NB4 (cell line): Measurements from ENCODE around the gene WDTC1.
"Not testable (repeated sequence)": the region's sequence is repeated elsewhere in the genome, so short reads cannot be mapped to it uniquely, and the experiment has no call there.

Experiments used
- POLR2A ChIP-seq: IDR thresholded peaks from 2 replicates; pipeline ENCODE4 v1.6.1; 2011; ENCODE audit warnings: mild to moderate bottlenecking; ENCODE audit not compliant: insufficient read length; ENCODE audit errors: extremely low read depth
- TF ChIP-seq, protein P1 (sequence below): IDR thresholded peaks from one replicate; pipeline ENCODE4 v1.5.1; 2012; ENCODE audit warnings: low read depth, low read length
- TF ChIP-seq, protein P2 (sequence below): IDR thresholded peaks from 2 replicates; pipeline ENCODE4 v1.6.1; 2011; ENCODE audit warnings: low read depth, low read length

DNA sequence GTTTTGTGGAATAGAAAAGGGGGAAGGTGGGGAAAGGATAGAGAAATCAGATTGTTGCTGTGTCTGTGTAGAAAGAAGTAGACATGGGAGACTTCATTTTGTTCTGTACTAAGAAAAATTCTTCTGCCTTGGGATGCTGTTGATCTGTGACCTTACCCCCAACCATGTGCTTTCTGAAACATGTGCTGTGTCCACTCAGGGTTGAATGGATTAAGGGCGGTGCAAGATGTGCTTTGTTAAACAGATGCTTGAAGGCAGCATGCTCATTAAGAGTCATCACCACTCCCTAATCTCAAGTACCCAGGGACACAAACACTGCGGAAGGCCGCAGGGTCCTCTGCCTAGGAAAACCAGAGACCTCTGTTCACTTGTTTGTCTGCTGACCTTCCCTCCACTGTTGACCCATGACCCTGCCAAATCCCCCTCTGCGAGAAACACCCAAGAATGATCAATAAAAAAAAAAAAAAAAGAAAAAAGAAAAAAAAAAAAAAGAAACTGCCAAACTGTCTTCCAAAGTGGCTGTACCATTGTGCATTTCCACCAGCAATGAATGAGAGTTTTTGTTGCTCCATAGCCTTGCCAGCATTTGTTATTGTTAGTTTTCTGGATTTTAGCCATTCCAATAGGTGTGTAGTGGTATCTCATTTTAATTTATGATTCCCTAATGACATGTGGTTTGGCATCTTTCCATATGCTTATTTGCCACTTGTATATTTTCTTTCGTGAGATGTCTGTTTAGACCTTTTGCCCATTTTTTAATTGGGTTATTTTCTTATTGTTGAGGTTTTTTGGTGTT, 13.5 kb upstream of the WDTC1 start:
- not testable (repeated sequence) for TF ChIP-seq POLR2A
- TF ChIP-seq, protein P1, sequence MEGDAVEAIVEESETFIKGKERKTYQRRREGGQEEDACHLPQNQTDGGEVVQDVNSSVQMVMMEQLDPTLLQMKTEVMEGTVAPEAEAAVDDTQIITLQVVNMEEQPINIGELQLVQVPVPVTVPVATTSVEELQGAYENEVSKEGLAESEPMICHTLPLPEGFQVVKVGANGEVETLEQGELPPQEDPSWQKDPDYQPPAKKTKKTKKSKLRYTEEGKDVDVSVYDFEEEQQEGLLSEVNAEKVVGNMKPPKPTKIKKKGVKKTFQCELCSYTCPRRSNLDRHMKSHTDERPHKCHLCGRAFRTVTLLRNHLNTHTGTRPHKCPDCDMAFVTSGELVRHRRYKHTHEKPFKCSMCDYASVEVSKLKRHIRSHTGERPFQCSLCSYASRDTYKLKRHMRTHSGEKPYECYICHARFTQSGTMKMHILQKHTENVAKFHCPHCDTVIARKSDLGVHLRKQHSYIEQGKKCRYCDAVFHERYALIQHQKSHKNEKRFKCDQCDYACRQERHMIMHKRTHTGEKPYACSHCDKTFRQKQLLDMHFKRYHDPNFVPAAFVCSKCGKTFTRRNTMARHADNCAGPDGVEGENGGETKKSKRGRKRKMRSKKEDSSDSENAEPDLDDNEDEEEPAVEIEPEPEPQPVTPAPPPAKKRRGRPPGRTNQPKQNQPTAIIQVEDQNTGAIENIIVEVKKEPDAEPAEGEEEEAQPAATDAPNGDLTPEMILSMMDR, result not testable (repeated sequence)
- TF ChIP-seq, protein P2, sequence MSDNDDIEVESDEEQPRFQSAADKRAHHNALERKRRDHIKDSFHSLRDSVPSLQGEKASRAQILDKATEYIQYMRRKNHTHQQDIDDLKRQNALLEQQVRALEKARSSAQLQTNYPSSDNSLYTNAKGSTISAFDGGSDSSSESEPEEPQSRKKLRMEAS, result not testable (repeated sequence)
